CD4-positive, alpha-beta T cell treated with Interleukin-15 for 4 hours (primary cell): Measurements from ENCODE around the gene DNMT3L.
"Not testable (repeated sequence)": the region's sequence is repeated elsewhere in the genome, so short reads cannot be mapped to it uniquely, and the experiment has no call there.

Experiments
- DNase-seq: peaks from one replicate; pipeline ENCODE4 v3.0.0-alpha.2; 2020; ENCODE audit warnings: low spot score

Gene DNMT3L

DNA sequence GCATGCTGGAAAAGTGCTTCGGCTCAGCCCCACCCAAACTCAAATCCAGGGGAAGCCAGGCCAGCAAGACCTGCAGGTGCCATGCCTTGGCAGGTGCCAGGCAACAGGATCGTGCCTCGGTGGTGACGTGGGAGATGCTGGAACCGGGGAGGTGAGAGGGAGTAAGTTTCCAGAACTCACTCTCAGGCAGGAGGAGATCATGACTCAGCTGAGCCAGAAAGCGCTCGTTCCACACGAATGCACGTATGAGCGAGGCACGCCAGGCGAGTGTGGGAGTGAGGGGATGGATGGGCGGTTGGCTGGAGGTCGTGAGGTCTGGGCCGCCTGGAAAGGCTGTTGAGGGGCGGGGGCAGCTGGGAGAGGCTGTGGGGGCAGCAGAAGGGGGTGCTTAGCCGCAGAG lies 13.8 kb downstream of the DNMT3L start:
- not testable (repeated sequence) for DNase-seq

GRCh38 chr21:44243980-44244379 lies 17.7 kb downstream of the DNMT3L start:
- not testable (repeated sequence) for DNase-seq

GRCh38 chr21:44241281-44241680 lies 20.4 kb downstream of the DNMT3L start:
- DNase-seq: not testable (repeated sequence)

DNA sequence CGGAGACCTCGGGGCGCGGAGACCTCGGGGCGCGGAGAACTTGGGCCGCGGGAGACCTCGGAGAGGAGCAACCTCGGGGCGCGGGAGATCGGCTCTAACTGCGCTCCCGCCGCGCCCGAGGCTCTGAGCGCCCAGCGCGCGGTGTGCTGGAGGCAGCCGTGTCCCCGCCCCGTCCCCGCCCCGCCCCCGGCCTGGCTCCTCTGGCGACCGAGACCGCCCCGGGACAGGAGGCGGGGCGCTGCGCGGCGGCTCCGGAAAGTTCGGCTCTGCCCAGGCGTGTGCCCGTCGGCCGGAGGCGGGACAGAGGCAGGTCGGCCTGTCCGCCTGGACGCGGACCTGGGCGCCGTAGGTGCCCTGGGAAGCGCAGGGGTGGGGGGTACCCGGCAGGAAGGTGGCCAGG lies 20.9 kb downstream of the DNMT3L start, which contains the start of gene ICOSLG:
Gene ICOSLG (minus strand): TSS at position 102 of the 400 bp plus-strand sequence. CDS start 126 bp downstream, outside the sequence.
- DNase-seq: not testable (repeated sequence)

- not testable (repeated sequence) for DNase-seq
These were observed 21.3 kb downstream of the DNMT3L start for GRCh38 chr21:44240353-44240752.

DNA sequence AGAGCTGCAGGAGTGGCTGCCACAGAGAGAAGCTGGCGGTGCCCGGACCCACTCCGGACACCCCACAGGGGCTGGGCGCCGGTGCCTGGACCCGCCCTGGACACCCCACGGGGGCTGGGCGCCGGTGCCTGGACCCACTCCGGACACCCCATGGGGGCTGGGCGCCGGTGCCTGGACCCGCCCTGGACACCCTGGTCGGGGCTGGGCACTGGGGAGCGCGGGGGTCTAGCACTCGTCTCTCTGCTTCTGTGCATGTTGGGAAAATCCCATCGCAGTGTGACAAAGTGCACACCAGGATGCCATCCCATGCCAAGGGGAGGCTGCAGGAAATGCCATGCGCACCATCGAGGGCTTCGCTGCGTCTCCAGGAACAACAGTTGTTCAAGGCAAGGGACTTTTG lies 32.1 kb downstream of the DNMT3L start:
- not testable (repeated sequence) for DNase-seq

- DNase-seq: not testable (repeated sequence)
These were observed 33.6 kb downstream of the DNMT3L start for GRCh38 chr21:44228109-44228508.

GRCh38 chr21:44227614-44228013 lies 34.1 kb downstream of the DNMT3L start:
- not testable (repeated sequence) for DNase-seq

DNA sequence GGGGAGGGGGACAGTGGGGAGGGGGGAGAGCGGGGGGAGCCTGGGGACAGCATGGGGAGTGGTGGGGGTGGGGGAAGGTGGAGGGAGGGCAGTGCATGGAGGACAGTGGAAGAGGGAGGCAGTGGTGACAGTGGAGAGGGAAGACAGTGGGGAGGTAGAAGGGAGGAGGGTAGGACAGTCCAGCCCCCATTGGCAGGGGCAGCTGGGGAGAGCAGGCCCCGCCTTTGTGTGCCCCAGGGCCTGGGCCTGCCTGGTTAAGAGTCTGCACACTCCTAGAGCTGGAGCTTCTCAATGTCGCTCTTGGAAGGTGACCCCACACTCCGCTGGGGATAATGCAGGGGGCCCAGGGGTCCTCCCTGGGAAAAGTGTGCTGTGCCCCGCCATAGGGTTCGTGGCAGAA lies 36.1 kb downstream of the DNMT3L start:
- DNase-seq: not testable (repeated sequence)

- DNase-seq: not testable (repeated sequence)
These were observed 38.4 kb downstream of the DNMT3L start for GRCh38 chr21:44223334-44223733.

DNA sequence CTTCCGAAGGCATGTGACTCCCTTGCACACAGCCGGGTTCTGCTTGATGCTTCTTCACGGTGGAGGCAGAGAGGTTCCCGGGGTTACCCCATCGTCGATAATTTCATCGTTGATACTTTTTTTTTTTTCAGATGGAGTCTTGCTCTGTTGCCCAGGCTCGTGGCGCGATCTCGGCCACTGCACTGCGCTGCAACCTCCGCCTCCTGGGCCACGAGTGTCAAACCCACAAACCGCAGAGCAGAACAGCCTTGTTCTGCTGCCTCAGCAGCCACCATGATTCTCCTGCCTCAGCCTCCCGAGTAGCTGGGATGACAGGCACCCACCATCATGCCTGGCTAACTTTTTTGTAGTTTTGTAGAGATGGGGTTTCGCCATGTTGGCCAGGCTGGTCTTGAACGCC lies 41.0 kb downstream of the DNMT3L start:
- DNase-seq: not testable (repeated sequence)

GRCh38 chr21:44218461-44218860 lies 43.2 kb downstream of the DNMT3L start:
- DNase-seq: not testable (repeated sequence)

- not testable (repeated sequence) for DNase-seq
These were observed 49.7 kb downstream of the DNMT3L start for GRCh38 chr21:44211978-44212377.

DNA sequence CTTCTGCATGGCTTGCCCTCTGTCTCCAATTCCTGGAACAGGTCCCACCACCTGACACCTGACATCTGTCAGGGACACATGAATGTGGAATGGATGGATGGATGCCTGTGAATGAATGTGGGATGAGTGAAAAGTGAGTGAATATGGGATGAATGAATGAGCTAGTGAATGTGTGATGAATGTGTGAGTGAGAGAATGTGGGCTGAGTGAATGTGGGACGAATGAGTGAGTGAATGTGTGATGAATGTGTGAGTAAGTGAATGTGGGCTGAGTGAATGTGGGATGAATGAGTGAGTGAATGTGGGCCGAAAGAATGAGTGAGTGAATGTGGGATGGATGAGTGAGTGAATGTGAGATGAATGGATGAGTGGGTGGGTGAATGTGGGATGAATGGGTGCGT lies 50.1 kb downstream of the DNMT3L start:
- not testable (repeated sequence) for DNase-seq

DNA sequence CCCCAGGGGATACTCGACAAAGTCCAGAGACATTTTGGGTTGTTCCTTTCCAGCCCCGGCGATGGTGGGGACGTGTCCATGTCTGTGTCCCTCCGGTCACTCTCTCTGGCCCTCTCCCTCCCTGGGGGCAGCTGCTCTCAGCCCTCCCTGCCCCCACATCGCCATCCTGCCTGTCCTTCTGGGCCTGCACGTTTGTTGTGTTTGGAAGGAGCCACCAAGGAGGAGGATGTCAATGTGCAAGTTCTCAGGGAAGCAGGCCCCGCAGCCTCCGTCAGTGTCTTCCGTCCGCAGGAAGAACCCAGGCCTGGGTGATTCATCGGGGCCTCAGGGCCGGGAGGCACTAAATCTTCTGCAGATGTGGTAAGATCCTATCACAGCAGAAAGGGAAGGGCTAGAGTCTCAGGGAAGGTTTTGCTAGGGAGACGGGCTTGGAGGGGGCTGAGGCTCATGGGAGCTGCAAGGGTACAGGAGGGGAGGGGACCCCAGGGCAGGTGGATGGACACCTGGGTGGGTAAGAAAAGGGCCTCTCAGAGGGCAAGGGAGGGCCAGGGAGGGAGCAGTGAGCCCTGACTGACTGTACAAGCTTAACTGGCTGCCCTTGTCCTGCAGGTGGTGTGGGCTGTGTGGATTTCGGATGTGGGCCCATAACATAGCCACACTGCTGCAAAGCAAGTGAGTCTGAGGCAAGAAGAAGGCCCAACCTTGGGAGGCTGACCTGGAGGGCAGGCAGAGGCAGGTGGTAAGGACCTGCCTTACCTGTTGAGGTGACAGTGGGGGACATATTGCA lies 53.6 kb downstream of the DNMT3L start:
- not testable (repeated sequence) for DNase-seq

DNA sequence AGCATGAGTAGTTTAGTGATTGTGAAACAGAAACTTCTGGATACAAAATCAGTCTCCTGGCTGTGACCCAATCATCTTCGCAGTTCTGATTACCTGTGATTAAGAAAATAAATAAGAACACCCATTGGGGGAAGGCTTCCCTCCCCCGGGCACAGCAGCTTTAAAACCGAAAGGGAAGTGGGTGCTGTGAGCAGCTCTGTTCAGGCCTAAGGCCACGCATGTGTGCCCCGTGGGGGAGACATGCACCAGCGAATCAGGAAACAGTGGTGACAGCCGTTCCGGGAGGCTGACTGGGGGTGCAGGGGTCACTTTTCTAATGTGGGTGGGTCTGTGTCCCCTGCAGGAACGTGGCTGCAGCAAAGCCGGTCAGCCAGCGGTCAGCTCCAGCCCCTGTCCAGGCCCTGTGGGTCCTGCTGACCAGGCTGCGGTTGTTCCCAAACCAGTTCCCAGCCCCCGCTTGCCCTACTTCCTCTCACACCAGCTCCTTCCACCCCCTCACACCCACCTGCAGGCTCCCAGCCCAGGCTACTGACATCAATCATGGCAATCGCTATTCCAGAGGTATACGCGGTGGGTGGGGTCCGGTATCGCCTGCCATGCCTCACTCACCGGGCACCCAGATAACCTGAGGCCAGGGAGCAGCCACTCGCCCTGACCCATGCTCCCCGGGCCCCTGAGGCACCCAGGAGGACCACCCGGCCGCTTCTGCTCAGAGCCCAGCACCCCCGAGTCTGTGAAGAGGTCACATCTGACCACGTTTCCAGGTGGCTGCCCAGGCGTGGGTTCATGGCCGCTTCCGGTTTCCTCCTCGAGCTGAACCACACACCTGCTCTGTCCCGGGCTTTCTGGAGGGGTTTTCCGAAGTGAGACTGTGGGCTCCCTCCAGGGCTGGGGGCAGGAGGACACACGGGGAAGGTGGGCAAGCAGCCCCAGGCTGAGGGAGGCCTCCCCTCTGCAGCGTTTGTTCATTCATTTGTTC lies 54.7 kb downstream of the DNMT3L start:
- not testable (repeated sequence) for DNase-seq

GRCh38 chr21:44206187-44206586 lies 55.5 kb downstream of the DNMT3L start:
- DNase-seq: not testable (repeated sequence)

DNA sequence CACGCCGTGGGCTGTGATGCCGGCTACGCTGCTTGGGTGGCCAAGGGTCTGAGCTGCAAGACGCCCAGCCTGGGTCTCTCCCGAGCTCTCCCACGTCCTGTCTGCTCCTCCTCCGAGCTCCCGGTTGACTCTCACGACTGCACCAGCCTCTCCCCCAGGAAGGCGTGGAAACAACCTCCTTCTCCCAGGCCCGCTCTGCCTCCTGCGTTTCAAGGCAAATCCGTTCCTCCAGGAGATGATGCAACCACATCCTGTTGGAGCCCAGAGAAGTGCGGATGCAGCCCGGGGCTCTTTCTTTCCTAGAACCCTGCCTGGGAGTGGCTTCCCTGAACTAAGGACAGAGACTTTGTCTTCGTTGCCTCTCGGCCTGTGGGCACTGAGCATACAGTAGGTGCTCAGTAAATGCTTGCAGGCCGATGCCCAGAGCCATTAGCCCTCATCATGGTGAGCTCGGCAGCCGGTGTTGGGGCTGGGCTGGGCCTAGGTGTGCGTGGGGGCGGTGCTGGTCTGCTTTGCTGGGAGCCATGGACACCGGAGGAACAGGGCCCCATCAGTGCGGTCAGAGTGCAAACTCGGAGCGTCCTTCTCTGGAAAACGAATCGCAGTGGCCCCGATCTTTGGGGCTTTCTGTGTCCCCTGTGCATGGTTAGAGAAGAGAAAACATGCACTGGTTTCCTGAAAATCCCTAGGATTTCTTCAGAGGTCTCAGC lies 59.0 kb downstream of the DNMT3L start:
- not testable (repeated sequence) for DNase-seq

GRCh38 chr21:44199997-44200396 lies 61.7 kb downstream of the DNMT3L start:
- DNase-seq: not testable (repeated sequence)

DNA sequence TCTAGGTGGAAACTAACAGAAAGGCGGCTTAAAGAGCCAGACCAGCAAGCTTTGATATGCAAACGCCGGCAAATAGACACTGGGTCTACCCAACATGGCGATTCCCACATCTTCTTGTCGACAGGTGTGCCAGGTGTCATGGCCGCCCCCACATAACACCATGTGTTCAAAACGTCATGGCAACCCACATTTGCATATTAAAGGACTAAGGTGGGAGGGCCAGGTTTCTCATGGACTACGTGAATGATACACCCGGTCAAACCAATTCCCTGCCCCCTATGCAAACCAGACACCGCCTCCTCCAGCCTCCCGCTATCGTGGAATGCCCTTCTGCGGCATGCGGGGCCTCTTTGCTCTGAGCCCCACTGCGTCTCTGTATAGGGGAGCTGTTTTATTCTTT lies 62.2 kb downstream of the DNMT3L start:
- DNase-seq: no peak

DNA sequence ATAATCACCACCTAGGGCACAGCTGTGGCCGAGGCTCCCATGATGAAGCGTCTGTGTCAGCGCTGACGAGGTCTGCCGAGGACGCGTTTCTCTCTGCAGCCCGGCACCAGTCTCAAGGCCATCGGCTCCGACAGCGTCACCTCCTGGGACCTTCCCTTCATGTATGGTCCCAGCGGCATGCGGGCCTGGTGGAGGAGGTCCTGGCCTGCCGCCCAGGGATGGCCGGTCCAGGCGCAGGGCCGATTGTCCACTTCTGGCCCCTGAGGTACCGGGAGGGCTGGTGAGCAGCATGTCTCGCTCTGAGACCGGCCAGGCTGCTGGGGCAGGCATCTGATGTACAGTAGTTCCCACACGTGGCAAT lies 64.6 kb downstream of the DNMT3L start:
- not testable (repeated sequence) for DNase-seq
